Panc1 (cell line): ENCODE measurements around the gene RPUSD1. TPM values are rescaled to one million over a fixed set of nuclear protein-coding genes. Genes with fewer than 3 reads are reported as not detected.

Experiments used
- ATAC-seq: fragments of 200-7000 bp; cut with Tn5 transposase; 2 replicates; pipeline ENCODE4 v1.9.1; 2020; ENCODE audit warnings: mild to moderate bottlenecking, moderate library complexity
- BruUV-seq: library from RNA; stranded (reverse); fragments of 400-500 nt; replicated peaks from 2 replicates; lab custom pipeline; 2021; lab: Mats Ljungman, UMichigan
- CTCF ChIA-PET: fragments of 300-600 bp; sonication (Branson Sonifier 250); formaldehyde crosslinking; loops from one replicate; lab custom pipeline; 2022; ENCODE audit warnings: antibody characterized with exemption; lab: Charles Lee
- POLR2A ChIA-PET: fragments of 300-600 bp; sonication (Branson Sonifier 250); formaldehyde crosslinking; loops from one replicate; lab custom pipeline; 2022; ENCODE audit warnings: antibody characterized with exemption; lab: Charles Lee
- DNase-seq: peaks from one replicate; pipeline ENCODE4 v3.0.0-alpha.2; 2010; ENCODE audit warnings: low read depth, low spot score
- H3K27ac ChIP-seq: 2 replicates; pipeline ENCODE4 v1.5.1; 2011; ENCODE audit warnings: mild to moderate bottlenecking, low read length, inconsistent platforms
- H3K27me3 ChIP-seq: fragments of 200-500 bp; sonication (Bioruptor generic); 2 replicates; pipeline ENCODE4 v1.6.0; 2014; ENCODE audit warnings: low read length, inconsistent platforms; ENCODE audit not compliant: control insufficient read depth, insufficient read depth
- H3K36me3 ChIP-seq: fragments of 200-500 bp; sonication (Bioruptor generic); 2 replicates; pipeline ENCODE4 v1.5.1; 2014; ENCODE audit warnings: inconsistent platforms, mild to moderate bottlenecking, low read length, moderate library complexity; ENCODE audit not compliant: control insufficient read depth, insufficient read depth
- H3K4me1 ChIP-seq: 2 replicates; pipeline ENCODE4 v1.5.1; 2011; ENCODE audit warnings: inconsistent platforms, mild to moderate bottlenecking, low read length, moderate library complexity; ENCODE audit not compliant: control insufficient read depth, insufficient read depth
- H3K4me3 ChIP-seq, 2 experiments: 2 replicates each; pipeline ENCODE4 v1.5.1; 2011 to 2012; ENCODE audit warnings: low read depth in 2 of 2, low read length in 2 of 2, mild to moderate bottlenecking in 2 of 2, inconsistent platforms in 1 of 2, moderate library complexity in 1 of 2
- H3K9me3 ChIP-seq: fragments of 200-500 bp; sonication (Bioruptor generic); 2 replicates; pipeline ENCODE4 v1.5.1; 2014; ENCODE audit warnings: low read depth, mild to moderate bottlenecking, inconsistent platforms, low read length, moderate library complexity; ENCODE audit not compliant: control insufficient read depth, insufficient read depth
- POLR2AphosphoS5 ChIP-seq: IDR thresholded peaks from 2 replicates; pipeline ENCODE4 v1.6.1; 2012; ENCODE audit warnings: mild to moderate bottlenecking, low read depth, low read length, moderate library complexity
- SIN3A ChIP-seq: IDR thresholded peaks from 2 replicates; pipeline ENCODE4 v1.6.1; 2012; ENCODE audit warnings: low read depth, mild to moderate bottlenecking, low read length, moderate library complexity, borderline replicate concordance; ENCODE audit not compliant: insufficient read depth
- TCF7L2 ChIP-seq: IDR thresholded peaks from 2 replicates; pipeline ENCODE4 v1.6.1; 2011; ENCODE audit warnings: mild to moderate bottlenecking, low read depth, low read length, inconsistent platforms
- in situ Hi-C: cut with HindIII; loops from 2 replicates; pipeline ENCODE4 v1.10.0; 2016; ENCODE audit warnings: low sequenced_read_pairs, low pct_unique_long_range_greater_than_20kb
- intact Hi-C: fragments of 100-400 bp; cut with micrococcal nuclease; formaldehyde crosslinking; loops from one replicate; pipeline ENCODE4 v1.10.0; 2022; ENCODE audit not compliant: unreplicated experiment
- total RNA-seq: library from RNA; stranded (reverse); gene quantifications from one replicate; pipeline ENCODE4 v1.2.1, GENCODE V29; 2021; ENCODE audit not compliant: unreplicated experiment
- TF ChIP-seq, protein P1 (sequence below), 2 experiments: IDR thresholded peaks; 2 replicates each; pipeline ENCODE4 v1.6.1; 2011 to 2012; ENCODE audit warnings: low read depth in 2 of 2, control low read depth in 1 of 2, low read length in 1 of 2, mild to moderate bottlenecking in 1 of 2, moderate library complexity in 1 of 2; ENCODE audit not compliant: insufficient read depth in 1 of 2
- TF ChIP-seq, protein P2 (sequence below): fragments of 450-650 bp; IDR thresholded peaks from 2 replicates; pipeline ENCODE4 v1.5.1; 2017; ENCODE audit warnings: mild to moderate bottlenecking

RPUSD1 gene
- total RNA-seq, 1 experiment from 2014 or later, result 61.1 TPM

DNA sequence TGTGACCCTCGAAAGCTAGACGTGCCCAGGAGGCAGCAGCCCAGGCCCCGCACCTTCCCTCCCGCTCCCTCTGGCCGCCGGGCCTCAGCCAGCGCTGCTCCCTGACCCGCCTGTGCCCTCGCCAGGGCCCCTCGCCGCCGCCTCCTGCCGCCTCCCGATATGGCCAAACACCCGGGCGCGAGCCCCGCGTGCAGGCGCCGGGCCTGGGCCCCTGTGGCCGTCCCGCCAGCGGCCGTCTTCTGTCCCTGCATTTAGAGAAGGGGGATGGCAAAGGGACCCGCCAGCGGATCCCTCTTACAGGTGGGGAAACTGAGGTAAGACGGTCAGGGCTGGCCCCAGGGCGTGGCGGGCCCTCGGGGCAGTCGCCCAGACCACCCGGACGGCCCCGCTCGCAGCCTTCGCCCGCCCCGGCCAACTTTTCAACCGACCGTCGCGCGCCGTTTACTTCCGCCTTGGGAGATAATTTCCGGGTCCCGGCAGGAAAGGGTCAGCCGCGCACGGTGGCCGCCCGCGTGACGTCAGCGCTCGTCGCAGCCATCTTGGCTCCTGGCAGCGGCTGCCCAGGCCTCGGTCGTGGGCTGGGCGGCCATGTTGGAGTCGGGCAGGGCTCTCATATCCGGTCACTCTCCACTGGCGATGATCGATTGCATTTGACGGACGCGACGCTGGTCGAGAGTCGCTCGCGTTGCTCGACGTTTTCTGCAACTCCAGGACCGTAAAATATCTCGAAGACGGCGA is 19.3 kb upstream of the RPUSD1 start:
- in situ Hi-C loops, result no loop called here
- POLR2A ChIA-PET, result interaction anchor here (0.7 to 0.9 kb wide), 4 partner anchors 12 to 312 kb away, joined by 3 to 10 read pairs (median 5); no protein-coding TSS in a partner anchor

DNA sequence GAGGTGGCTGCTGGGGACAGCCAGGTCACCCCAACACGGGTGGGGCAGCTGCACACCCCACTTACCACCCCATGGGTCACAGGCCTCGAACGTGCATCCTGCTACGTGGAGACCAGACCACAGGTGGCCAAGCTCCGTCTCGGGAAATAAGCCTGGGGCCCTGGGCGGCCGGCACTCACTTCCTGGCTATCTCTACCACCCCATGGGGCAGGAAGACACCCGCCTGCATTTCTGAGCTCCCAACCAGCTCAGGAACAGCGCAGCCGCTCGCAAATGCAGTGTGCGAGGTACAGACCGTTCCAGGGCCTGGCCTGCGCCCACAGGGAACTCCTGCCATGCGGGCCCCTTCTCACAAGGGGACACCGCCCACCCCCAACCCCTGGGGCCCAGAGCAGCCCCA is 17.3 kb upstream of the RPUSD1 start:
- in situ Hi-C loops (no loop called here), intact Hi-C loops (no loop called here)

More for the DNA sequence above, 19.3 kb upstream of the RPUSD1 start:
- ATAC-seq (peak; percentile 94), DNase-seq (peak; percentile 66)
- H3K27ac ChIP-seq, result peak overlapping the region; percentile 77
- no peaks in the 10 kb centered on the region for H3K27me3 ChIP-seq
- peak overlapping the region; percentile 73 to 75 for H3K4me3 ChIP-seq
- H3K9me3 ChIP-seq, result no peaks in the 10 kb centered on the region
- CTCF ChIA-PET, result interaction anchor here (0.8 kb wide), 1 partner anchor 67 kb away, joined by 5 read pairs; the partner anchor contains the start of gene CIAO3
- TF ChIP-seq SIN3A, result peak; percentile 46; the same call in 1 of the 2 replicates
- TF ChIP-seq, protein P1, sequence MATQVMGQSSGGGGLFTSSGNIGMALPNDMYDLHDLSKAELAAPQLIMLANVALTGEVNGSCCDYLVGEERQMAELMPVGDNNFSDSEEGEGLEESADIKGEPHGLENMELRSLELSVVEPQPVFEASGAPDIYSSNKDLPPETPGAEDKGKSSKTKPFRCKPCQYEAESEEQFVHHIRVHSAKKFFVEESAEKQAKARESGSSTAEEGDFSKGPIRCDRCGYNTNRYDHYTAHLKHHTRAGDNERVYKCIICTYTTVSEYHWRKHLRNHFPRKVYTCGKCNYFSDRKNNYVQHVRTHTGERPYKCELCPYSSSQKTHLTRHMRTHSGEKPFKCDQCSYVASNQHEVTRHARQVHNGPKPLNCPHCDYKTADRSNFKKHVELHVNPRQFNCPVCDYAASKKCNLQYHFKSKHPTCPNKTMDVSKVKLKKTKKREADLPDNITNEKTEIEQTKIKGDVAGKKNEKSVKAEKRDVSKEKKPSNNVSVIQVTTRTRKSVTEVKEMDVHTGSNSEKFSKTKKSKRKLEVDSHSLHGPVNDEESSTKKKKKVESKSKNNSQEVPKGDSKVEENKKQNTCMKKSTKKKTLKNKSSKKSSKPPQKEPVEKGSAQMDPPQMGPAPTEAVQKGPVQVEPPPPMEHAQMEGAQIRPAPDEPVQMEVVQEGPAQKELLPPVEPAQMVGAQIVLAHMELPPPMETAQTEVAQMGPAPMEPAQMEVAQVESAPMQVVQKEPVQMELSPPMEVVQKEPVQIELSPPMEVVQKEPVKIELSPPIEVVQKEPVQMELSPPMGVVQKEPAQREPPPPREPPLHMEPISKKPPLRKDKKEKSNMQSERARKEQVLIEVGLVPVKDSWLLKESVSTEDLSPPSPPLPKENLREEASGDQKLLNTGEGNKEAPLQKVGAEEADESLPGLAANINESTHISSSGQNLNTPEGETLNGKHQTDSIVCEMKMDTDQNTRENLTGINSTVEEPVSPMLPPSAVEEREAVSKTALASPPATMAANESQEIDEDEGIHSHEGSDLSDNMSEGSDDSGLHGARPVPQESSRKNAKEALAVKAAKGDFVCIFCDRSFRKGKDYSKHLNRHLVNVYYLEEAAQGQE (IDR thresholded peaks at IDR 0.05; ENCODE audit: insufficient read depth in 1 of 2, low read depth in 2 of 2, low read length in 1 of 2), result no peak
- peak; percentile 63; the same call in 1 of the 2 replicates for TF ChIP-seq POLR2AphosphoS5
- no peaks in the 10 kb centered on the region for H3K36me3 ChIP-seq
- TSS peak; percentile 98 for BruUV-seq
- intact Hi-C loops, result no loop called here
- H3K4me1 ChIP-seq, result peaks cover 24% of the 10 kb centered on the region

More for the DNA sequence above, 17.3 kb upstream of the RPUSD1 start:
- TF ChIP-seq, protein P1 (IDR thresholded peaks at IDR 0.05; ENCODE audit: insufficient read depth in 1 of 2, low read depth in 2 of 2, low read length in 1 of 2), result no peak
- TF ChIP-seq TCF7L2, result no peak
- no peak for TF ChIP-seq POLR2AphosphoS5
- TF ChIP-seq, protein P2, sequence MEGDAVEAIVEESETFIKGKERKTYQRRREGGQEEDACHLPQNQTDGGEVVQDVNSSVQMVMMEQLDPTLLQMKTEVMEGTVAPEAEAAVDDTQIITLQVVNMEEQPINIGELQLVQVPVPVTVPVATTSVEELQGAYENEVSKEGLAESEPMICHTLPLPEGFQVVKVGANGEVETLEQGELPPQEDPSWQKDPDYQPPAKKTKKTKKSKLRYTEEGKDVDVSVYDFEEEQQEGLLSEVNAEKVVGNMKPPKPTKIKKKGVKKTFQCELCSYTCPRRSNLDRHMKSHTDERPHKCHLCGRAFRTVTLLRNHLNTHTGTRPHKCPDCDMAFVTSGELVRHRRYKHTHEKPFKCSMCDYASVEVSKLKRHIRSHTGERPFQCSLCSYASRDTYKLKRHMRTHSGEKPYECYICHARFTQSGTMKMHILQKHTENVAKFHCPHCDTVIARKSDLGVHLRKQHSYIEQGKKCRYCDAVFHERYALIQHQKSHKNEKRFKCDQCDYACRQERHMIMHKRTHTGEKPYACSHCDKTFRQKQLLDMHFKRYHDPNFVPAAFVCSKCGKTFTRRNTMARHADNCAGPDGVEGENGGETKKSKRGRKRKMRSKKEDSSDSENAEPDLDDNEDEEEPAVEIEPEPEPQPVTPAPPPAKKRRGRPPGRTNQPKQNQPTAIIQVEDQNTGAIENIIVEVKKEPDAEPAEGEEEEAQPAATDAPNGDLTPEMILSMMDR, result no peak
- no peak for TF ChIP-seq SIN3A
- H3K27me3 ChIP-seq, result no peaks in the 10 kb centered on the region
- BruUV-seq, result no TSS peak
- CTCF ChIA-PET, result no interaction called here
- DNase-seq, result no peak
- POLR2A ChIA-PET, result interaction anchor here (0.7 kb wide), 1 partner anchor 176 kb away, joined by 3 read pairs; the partner anchor contains the start of gene SOX8
- no peak overlapping the region for H3K27ac ChIP-seq
- H3K4me3 ChIP-seq, result no peak overlapping the region
- no peaks in the 10 kb centered on the region for H3K36me3 ChIP-seq
- no peak for ATAC-seq
- peaks cover 31% of the 10 kb centered on the region for H3K4me1 ChIP-seq
- H3K9me3 ChIP-seq, result no peaks in the 10 kb centered on the region
